Smooth muscle cell (in vitro differentiated cells): ENCODE results near the gene TNN. TPM values are rescaled to one million over a fixed set of nuclear protein-coding genes. Genes with fewer than 3 reads are reported as not detected.

Experiments
- DNase-seq: peaks from one replicate; lab custom pipeline; 2025; ENCODE audit not compliant: unreplicated experiment; lab: John Stamatoyannopoulos, UW
- H2AFZ ChIP-seq: fragments of 200-600 bp; sonication (generic); 2 replicates; pipeline ENCODE4 v1.6.0; 2016; ENCODE audit warnings: antibody characterized with exemption, low read depth, mild to moderate bottlenecking
- H3F3A ChIP-seq: fragments of 200-600 bp; sonication (generic); 2 replicates; pipeline ENCODE4 v1.6.0; 2017; ENCODE audit warnings: antibody characterized with exemption, low read depth
- H3K27ac ChIP-seq: fragments of 200-600 bp; sonication (generic); 2 replicates; pipeline ENCODE4 v1.5.1; 2016; ENCODE audit warnings: low read depth, mild to moderate bottlenecking
- H3K27me3 ChIP-seq: fragments of 200-600 bp; sonication (generic); 2 replicates; pipeline ENCODE4 v1.6.1; 2016; ENCODE audit warnings: low read depth, mild to moderate bottlenecking
- H3K36me3 ChIP-seq: fragments of 200-600 bp; sonication (generic); 2 replicates; pipeline ENCODE4 v1.5.1; 2016; ENCODE audit warnings: low read depth
- H3K4me1 ChIP-seq: fragments of 200-600 bp; sonication (generic); 2 replicates; pipeline ENCODE4 v1.5.1; 2016; ENCODE audit warnings: low read depth
- H3K4me2 ChIP-seq: fragments of 200-600 bp; sonication (generic); 2 replicates; pipeline ENCODE4 v1.6.0; 2016; ENCODE audit warnings: mild to moderate bottlenecking
- H3K4me3 ChIP-seq: fragments of 200-600 bp; sonication (generic); 2 replicates; pipeline ENCODE4 v1.5.1; 2016; ENCODE audit warnings: mild to moderate bottlenecking
- H3K79me2 ChIP-seq: fragments of 200-600 bp; sonication (generic); 2 replicates; pipeline ENCODE4 v1.6.0; 2016; ENCODE audit warnings: low read depth, mild to moderate bottlenecking
- H3K9ac ChIP-seq: fragments of 200-600 bp; sonication (generic); 2 replicates; pipeline ENCODE4 v1.6.0; 2016; ENCODE audit warnings: low read depth
- H3K9me3 ChIP-seq: fragments of 200-600 bp; sonication (generic); replicated peaks from 2 replicates; pipeline ENCODE4 v1.5.1; 2016; ENCODE audit warnings: low read depth
- H4K20me1 ChIP-seq: fragments of 200-600 bp; sonication (generic); 2 replicates; pipeline ENCODE4 v1.6.0; 2016; ENCODE audit warnings: low read depth
- WGBS: methylation state at CpG from one replicate; pipeline ENCODE4 v1.1.7; 2016; ENCODE audit warnings: low lambda C conversion rate; 5-methylcytosine and 5-hydroxymethylcytosine counted together
- polyA plus RNA-seq: library from polyadenylated mRNA; unstranded; fragments of >200 nt; fragmentation: Nextera tagmentation; extraction: Ambion mirVana; gene quantifications from 2 replicates; pipeline ENCODE4 v1.2.1, GENCODE V29; 2016
- total RNA-seq: library from RNA; depleted of rRNA; stranded (reverse); fragments of >200 nt; gene quantifications from 2 replicates; pipeline ENCODE4 v1.2.3, GENCODE V29; 2014
- TF ChIP-seq, protein P1 (sequence below): fragments of 200-600 bp; sonication (generic); IDR thresholded peaks from 2 replicates; pipeline ENCODE4 v1.5.1; 2017; ENCODE audit warnings: borderline replicate concordance, mild to moderate bottlenecking, antibody characterized with exemption; ENCODE audit not compliant: insufficient read depth, poor library complexity, severe bottlenecking

The TNN gene
- total and polyA plus RNA-seq, 2 experiments from 2014 or later, result 0.72 to 0.86 TPM

DNA sequence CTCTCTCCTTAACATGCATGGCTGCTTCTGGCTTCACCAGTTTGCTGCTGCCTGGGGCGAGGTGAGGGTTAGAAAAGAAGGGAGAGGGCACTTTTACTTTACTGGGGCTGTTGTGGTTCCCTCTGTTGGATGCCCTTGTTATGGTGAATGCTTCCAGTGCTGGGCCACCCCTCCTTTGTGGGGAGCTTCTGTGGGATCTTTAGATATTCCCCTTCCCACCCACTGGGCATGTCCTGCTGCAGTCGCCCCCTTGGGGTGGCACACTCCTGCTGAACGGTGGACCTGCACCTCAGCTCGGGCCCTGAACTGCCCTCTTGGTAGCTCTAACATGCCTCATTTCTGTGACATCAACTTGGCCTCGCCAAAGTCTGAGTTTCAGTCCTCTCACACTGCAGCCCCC is 6.0 kb downstream of the TNN start:
- no peaks in the 10 kb centered on the region for H3K27me3 ChIP-seq
- peak overlapping the region; percentile 2 for H3K4me2 ChIP-seq
- no peak overlapping the region for H2AFZ ChIP-seq
- no peak for DNase-seq
- H3K4me1 ChIP-seq, result peaks cover 5% of the 10 kb centered on the region
- 69% methylated on average over 5 of the region's 5 CpGs for WGBS
- H3K9me3 ChIP-seq, result no peaks in the 10 kb centered on the region
- no peaks in the 10 kb centered on the region for H3K36me3 ChIP-seq
- H3K4me3 ChIP-seq, result no peak overlapping the region
- peak overlapping the region; percentile 82 for H3K27ac ChIP-seq
- no peaks in the 10 kb centered on the region for H3K79me2 ChIP-seq
- peak overlapping the region; percentile 12 for H3K9ac ChIP-seq
- no peaks in the 10 kb centered on the region for H3F3A ChIP-seq
- TF ChIP-seq, protein P1, sequence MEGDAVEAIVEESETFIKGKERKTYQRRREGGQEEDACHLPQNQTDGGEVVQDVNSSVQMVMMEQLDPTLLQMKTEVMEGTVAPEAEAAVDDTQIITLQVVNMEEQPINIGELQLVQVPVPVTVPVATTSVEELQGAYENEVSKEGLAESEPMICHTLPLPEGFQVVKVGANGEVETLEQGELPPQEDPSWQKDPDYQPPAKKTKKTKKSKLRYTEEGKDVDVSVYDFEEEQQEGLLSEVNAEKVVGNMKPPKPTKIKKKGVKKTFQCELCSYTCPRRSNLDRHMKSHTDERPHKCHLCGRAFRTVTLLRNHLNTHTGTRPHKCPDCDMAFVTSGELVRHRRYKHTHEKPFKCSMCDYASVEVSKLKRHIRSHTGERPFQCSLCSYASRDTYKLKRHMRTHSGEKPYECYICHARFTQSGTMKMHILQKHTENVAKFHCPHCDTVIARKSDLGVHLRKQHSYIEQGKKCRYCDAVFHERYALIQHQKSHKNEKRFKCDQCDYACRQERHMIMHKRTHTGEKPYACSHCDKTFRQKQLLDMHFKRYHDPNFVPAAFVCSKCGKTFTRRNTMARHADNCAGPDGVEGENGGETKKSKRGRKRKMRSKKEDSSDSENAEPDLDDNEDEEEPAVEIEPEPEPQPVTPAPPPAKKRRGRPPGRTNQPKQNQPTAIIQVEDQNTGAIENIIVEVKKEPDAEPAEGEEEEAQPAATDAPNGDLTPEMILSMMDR, result no peak
- no peaks in the 10 kb centered on the region for H4K20me1 ChIP-seq

- Histone ChIP-seq H3K4me1 (peaks cover 5% of the 10 kb centered on the region), H3K4me3 (no peak overlapping the region), H3K79me2 (no peaks in the 10 kb centered on the region), H2AFZ (no peak overlapping the region), H3K4me2 (no peak overlapping the region), H3K36me3 (no peaks in the 10 kb centered on the region), H3K9ac (no peak overlapping the region), H3K27ac (peak overlapping the region; percentile 68), H3K9me3 (no peaks in the 10 kb centered on the region), H3K27me3 (no peaks in the 10 kb centered on the region), H4K20me1 (no peaks in the 10 kb centered on the region), H3F3A (no peaks in the 10 kb centered on the region)
- WGBS, result 51% methylated on average over 14 of the region's 14 CpGs
- TF ChIP-seq, protein P1, result no peak
- no peak for DNase-seq
Measured at GRCh38 chr1:175075572-175076568, 8.2 kb downstream of the TNN start.

DNA sequence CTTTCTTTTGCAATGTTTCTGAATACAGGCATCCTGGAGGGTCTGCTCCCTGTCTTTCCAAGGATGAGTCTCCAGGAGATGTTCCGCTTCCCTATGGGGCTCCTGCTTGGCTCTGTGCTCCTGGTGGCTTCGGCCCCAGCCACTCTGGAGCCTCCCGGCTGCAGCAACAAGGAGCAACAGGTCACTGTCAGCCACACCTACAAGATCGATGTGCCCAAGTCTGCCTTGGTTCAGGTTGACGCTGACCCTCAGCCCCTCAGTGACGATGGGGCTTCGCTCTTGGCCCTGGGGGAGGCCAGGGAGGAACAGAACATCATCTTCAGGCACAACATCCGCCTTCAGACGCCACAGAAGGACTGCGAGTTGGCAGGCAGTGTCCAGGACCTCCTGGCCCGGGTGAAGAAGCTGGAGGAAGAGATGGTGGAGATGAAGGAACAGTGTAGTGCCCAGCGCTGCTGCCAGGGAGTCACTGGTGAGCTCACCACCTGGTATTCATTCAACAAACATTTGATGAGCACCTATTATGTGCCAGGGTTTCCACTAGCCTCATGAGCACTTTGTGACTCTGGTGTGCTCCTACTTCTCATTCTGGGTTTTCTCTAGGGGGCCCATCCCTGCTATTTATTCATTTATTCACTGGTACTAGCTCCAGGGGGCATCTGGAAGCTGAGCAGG is 9.9 kb downstream of the TNN start:
- Histone ChIP-seq H3F3A (no peaks in the 10 kb centered on the region), H4K20me1 (no peaks in the 10 kb centered on the region), H3K9ac (no peak overlapping the region), H3K79me2 (no peaks in the 10 kb centered on the region), H3K4me1 (peaks cover 5% of the 10 kb centered on the region), H3K4me2 (no peak overlapping the region), H2AFZ (no peak overlapping the region), H3K4me3 (no peak overlapping the region), H3K27ac (no peak overlapping the region), H3K27me3 (no peaks in the 10 kb centered on the region), H3K36me3 (no peaks in the 10 kb centered on the region), H3K9me3 (no peaks in the 10 kb centered on the region)
- WGBS, result 92% methylated on average over 12 of the region's 12 CpGs
- DNase-seq, result no peak
- TF ChIP-seq, protein P1, result no peak
